Uterine smooth muscle cell (primary cell): ENCODE measurements around the gene GSTM1. TPM values are rescaled to one million over a fixed set of nuclear protein-coding genes. Genes with fewer than 3 reads are reported as not detected.

Experiments
- total RNA-seq: library from RNA; depleted of rRNA; stranded (reverse); fragments of >200 nt; gene quantifications from 2 replicates; pipeline ENCODE4 v1.2.3, GENCODE V29; 2014

GSTM1 gene
- total RNA-seq, result 0.37 and 15.3 TPM in 2 replicates

DNA sequence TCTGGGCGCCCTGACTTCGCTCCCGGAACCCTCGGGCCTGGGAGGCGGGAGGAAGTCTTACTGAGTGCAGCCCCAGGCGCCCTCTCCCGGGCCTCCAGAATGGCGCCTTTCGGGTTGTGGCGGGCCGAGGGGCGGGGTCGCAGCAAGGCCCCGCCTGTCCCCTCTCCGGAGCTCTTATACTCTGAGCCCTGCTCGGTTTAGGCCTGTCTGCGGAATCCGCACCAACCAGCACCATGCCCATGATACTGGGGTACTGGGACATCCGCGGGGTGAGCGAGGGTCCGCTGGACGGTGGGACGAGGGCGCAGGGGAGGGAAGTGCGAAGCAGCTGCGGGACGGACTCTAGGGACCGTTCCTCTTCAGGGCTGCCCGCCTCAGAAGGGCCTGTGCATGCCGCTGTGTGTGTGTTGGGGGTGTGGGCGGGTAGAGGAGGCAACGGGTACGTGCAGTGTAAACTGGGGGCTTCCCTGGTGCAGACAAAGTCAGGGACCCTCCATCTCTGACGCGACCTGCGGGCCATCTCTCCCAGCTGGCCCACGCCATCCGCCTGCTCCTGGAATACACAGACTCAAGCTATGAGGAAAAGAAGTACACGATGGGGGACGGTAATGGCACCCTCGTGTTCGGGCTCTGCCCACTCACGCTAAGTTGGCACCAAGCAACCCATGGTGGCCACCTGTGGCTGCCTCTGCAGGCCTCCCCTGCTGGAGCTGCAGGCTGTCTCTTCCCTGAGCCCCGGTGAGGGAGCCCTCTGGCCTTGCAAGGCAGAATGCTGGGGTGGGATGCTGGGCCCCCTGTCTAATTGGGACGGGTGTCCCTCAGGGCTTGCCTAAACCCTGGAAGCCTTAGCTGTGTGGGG lies at the start of gene GSTM1:
TSS of gene GSTM1 (plus strand) at position 177 of the 859 bp plus-strand sequence. CDS start at position 234, 57 bp downstream.

DNA sequence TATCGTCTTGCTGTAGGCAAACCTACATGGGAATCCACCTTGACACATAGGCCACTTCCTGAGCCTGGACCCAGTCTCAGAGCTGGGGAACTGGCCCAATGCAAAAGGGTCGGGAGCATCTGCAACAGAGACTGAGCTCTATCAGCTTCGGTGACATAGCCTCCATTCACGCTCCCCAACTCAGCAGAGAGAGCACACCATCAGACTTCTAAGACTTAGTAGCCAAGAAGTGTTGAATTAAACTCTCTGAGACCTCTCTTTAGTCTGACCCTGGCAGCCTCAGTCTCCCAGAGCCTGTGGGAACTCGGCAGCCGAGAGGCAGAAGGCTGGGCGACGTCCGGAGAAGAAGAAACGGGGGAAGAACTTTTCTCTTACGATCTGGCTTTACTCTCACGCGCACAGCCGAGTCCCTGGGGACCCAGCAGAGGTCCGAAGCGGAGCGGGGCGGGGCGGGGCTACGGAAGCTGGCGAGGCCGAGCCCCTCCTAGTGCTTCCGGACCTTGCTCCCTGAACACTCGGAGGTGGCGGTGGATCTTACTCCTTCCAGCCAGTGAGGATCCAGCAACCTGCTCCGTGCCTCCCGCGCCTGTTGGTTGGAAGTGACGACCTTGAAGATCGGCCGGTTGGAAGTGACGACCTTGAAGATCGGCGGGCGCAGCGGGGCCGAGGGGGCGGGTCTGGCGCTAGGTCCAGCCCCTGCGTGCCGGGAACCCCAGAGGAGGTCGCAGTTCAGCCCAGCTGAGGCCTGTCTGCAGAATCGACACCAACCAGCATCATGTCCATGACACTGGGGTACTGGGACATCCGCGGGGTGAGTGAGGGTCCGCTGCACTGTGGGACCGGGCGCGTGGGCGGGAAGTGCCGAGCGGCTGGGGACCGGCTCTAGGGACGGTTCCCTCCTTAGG lies 31.8 kb upstream of the GSTM1 start, which contains the start of gene GSTM4:
TSS of gene GSTM4 (plus strand) at position 485 of the 905 bp plus-strand sequence. CDS start at position 776, 291 bp downstream.

DNA sequence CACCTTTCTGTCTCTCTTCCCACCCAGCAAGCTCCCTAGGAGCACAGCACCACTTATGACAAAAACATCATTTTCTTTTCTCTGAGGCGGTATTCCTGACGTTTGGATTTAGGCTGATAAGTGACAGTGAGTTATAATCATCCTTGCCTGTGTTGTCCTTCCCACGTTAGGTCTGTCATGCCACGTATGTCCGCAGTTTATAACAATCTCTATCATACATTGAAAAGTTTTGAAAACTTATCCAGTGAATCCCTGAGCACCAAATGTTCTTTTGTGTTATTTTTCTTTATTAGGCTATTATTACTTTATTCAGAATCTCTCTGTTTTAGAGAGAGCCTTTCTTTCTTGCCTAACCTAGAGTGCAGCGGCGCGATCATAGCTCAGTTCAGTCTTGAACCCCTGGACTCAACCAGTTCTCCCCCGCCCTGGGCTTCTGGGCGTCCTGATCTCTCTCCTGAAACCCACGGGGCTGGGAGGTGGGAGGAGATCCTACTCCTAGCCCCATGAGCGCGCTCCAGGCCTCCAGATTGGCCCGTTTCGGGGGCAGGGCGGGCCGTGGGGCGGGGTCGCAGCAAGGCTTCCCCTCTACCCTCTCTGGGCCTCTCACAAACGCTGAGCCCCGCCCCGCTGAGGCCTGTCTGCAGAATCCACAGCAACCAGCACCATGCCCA lies 20.0 kb upstream of the GSTM1 start, which contains the start of gene GSTM2:
TSS of gene GSTM2 (plus strand) at position 606 of the 671 bp plus-strand sequence. CDS start at position 665, 59 bp downstream.

DNA sequence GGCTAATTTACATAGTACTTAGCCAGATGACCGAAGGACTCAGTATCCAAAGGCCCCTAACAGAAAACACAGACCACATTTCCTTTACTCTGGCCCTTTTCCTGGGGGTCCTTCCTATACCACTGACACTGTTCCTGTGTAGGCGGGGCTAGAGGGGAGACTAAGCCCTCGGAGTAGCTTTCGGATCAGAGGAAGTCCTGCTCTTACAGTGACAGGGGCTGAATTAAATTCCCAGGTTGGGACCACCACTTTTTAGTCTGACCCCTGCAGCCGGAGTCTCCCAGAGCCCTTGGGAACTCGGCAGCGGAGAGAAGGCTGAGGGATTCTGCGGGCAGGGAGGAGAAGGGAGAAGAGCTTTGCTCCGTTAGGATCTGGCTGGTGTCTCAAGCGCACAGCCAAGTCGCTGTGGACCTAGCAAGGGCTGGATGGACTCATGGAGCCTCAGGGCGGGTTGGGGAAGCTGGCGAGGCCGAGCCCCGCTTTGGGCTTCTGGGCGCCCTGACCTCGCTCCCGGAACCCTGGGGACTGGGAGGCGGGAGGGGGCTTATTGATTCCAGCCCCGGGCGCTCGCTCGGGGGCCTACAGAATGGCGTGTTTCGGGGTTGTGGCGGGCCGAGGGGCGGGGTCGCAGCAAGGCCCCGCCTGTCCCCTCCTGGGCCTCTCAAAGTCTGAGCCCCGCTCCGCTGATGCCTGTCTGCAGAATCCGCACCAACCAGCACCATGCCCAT lies 24.1 kb downstream of the GSTM1 start, which contains the start of gene GSTM5:
TSS of gene GSTM5 (plus strand) at position 659 of the 728 bp plus-strand sequence. CDS start at position 721, 62 bp downstream.

DNA sequence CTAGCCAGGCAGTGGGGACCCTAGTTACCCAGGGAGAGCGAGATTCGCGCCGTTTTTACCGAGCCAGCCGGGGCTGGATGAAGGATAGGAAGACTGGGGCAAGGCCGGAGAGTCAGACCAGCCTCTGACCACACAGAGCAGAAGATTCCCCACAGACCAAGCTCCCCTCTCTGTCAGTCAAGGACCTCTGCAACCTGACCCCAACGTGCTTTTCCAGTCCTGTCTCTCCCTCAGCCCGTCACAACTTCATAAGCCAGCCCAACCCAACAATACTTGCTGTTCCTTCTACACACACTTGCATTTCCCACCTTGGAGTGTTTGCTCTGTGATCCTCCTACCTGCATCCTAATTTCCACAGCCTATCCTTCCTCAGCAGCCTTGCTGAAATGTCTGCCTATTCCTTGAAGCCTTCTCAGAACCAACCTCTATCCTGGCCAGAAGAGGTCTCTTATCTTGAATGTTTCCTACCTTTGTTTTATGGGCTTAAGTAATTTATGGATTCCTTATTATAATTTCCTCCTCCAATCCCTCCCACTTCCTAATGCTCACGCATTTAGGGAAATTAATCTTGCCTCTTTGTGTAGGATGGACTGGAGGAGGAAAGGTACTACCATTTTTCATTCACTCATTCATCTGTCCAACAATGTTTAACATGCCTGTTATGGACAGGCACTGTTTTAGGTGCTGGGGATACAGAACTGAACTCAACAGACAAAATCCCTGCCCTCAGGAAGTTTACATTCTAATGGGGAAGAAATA lies 53.2 kb downstream of the GSTM1 start, which contains the start of gene GSTM3:
TSS of gene GSTM3 (minus strand) at position 424 of the 759 bp plus-strand sequence. CDS start 751 bp downstream, outside the sequence.

Other genes with a start within 250 kb of the GSTM1 start
- gene SYPL2, start 221.3 kb upstream of the GSTM1 start, total RNA-seq, result 0.75 and 1.3 TPM in 2 replicates
- 1.9 and 2.1 TPM in 2 replicates for gene ATXN7L2, start 203.9 kb upstream of the GSTM1 start, total RNA-seq
- 5.4 and 6.5 TPM in 2 replicates for gene CYB561D1, start 193.7 kb upstream of the GSTM1 start, total RNA-seq
- 0.77 and 2.5 TPM in 2 replicates for gene AMIGO1, start 178.1 kb upstream of the GSTM1 start, total RNA-seq
- 0.11 and 0.25 TPM in 2 replicates for gene GPR61, start 147.9 kb upstream of the GSTM1 start, total RNA-seq
- 16.5 and 23.9 TPM in 2 replicates for gene GNAI3, start 139.2 kb upstream of the GSTM1 start, total RNA-seq
- gene GNAT2, start 68.2 kb upstream of the GSTM1 start, total RNA-seq, result 0.33 TPM in 1 of 2 replicates, not detected in the other
- 71.5 and 76.5 TPM in 2 replicates for gene AMPD2, start 68.0 kb upstream of the GSTM1 start, total RNA-seq
- gene GSTM4, start 31.7 kb upstream of the GSTM1 start, total RNA-seq, result 14.4 and 14.6 TPM in 2 replicates
- gene GSTM2, start 19.8 kb upstream of the GSTM1 start, total RNA-seq, result 10.5 and 24.7 TPM in 2 replicates
- 1.00 and 1.5 TPM in 2 replicates for gene GSTM5, start 24.4 kb downstream of the GSTM1 start, total RNA-seq
- gene GSTM3, start 53.2 kb downstream of the GSTM1 start, total RNA-seq, result 43.3 and 140 TPM in 2 replicates
- gene EPS8L3, start 76.1 kb downstream of the GSTM1 start, total RNA-seq, result not detected in 2 replicates
- gene CSF1, start 223.0 kb downstream of the GSTM1 start, total RNA-seq, result 69.7 and 108 TPM in 2 replicates